Measurements from ENCODE around the gene UBA1.

DNA sequence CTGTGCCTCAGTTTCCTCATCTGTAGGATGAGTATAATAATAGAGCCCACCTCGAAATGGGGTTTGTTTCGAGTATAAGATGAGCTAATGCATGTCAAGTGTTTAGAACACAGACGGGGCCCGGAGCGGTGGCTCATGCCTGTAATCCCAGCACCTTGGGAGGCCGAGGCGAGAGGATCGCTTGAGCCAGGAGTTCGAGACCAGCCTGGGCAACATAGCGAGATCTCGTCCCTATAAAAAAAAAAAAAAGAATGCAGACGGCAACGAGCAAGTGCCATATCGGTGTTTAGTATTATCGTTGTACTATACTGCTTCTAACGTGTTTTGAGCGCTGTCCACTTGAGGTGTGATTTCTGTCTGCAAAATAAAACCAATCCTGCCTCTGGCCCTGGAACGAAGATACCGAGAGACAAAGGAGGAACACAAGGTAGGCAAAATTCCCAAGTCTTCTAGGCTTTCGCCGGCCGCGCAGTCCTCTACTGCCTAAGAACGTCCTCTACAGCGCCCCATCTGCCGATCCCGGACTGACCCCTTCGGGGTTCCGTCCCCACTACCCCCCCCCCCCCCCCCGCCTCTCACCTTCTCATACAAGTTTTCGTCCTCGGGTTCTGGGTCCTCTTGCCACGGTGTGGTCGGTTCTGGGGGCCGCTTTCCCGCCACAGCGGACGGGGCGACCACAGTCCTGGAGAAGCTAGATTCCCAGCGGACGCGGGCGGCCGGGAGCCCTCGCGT is 49.6 kb upstream of the UBA1 start:
- TF ChIP-seq, protein P1, sequence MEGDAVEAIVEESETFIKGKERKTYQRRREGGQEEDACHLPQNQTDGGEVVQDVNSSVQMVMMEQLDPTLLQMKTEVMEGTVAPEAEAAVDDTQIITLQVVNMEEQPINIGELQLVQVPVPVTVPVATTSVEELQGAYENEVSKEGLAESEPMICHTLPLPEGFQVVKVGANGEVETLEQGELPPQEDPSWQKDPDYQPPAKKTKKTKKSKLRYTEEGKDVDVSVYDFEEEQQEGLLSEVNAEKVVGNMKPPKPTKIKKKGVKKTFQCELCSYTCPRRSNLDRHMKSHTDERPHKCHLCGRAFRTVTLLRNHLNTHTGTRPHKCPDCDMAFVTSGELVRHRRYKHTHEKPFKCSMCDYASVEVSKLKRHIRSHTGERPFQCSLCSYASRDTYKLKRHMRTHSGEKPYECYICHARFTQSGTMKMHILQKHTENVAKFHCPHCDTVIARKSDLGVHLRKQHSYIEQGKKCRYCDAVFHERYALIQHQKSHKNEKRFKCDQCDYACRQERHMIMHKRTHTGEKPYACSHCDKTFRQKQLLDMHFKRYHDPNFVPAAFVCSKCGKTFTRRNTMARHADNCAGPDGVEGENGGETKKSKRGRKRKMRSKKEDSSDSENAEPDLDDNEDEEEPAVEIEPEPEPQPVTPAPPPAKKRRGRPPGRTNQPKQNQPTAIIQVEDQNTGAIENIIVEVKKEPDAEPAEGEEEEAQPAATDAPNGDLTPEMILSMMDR (IDR thresholded peaks at IDR 0.05), result no peak
- TF ChIP-seq EP300 (IDR thresholded peaks at IDR 0.05; ENCODE audit: low read depth) (no peak), POLR2A (IDR thresholded peaks at IDR 0.05) (no peak)
